Tibial nerve (tissue), 4 donors: ENCODE measurements around the gene DES. TPM values are rescaled to one million over a fixed set of nuclear protein-coding genes. Genes with fewer than 3 reads are reported as not detected.

ENCODE experiments used
- DNase-seq, 2 donors: peaks; one replicate each; pipeline ENCODE4 v3.0.0-alpha.2; 2019; ENCODE audit warnings: low spot score in 2 of 2
- H3K27ac ChIP-seq, 4 donors: fragments of 200-600 bp; sonication (generic) in 3 of 4; one replicate each; pipeline ENCODE4 v1.5.1; 2017 to 2019; ENCODE audit warnings: mild to moderate bottlenecking in 1 of 4
- H3K27me3 ChIP-seq, 2 donors: fragments of 200-600 bp; sonication (generic) in 1 of 2; one replicate each; pipeline versions ENCODE4 v1.5.1 to v1.6.0; 2017 to 2019
- H3K36me3 ChIP-seq, 3 donors: fragments of 200-600 bp; sonication (generic); one replicate each; pipeline ENCODE4 v1.5.1; 2018 to 2019
- H3K4me1 ChIP-seq, 4 donors: fragments of 200-600 bp; sonication (generic) in 3 of 4; one replicate each; pipeline ENCODE4 v1.5.1; 2017 to 2019
- H3K4me3 ChIP-seq, 4 donors: fragments of 200-600 bp; sonication (generic) in 3 of 4; one replicate each; pipeline ENCODE4 v1.5.1; 2017 to 2019; ENCODE audit warnings: mild to moderate bottlenecking in 1 of 4, moderate library complexity in 1 of 4
- H3K9me3 ChIP-seq, 4 donors: fragments of 200-600 bp; sonication (generic) in 3 of 4; one replicate each; pipeline ENCODE4 v1.5.1; 2017 to 2019
- CTCF ChIP-seq, 5 experiments: fragments of 200-600 bp in 3 of 5; fragments of 450-650 bp in 2 of 5; sonication (generic) in 3 of 5; IDR thresholded peaks; one replicate each; pipeline ENCODE4 v1.5.1; 2016 to 2019; ENCODE audit warnings: antibody characterized with exemption in 5 of 5, mild to moderate bottlenecking in 3 of 5, moderate library complexity in 2 of 5
- EP300 ChIP-seq, 2 donors: sonication (generic); formaldehyde crosslinking; IDR thresholded peaks; one replicate each; pipeline ENCODE4 v1.6.1; 2017; ENCODE audit warnings: antibody characterized with exemption in 2 of 2, mild to moderate bottlenecking in 1 of 2
- POLR2A ChIP-seq, 2 donors: fragments of 450-650 bp; IDR thresholded peaks; one replicate each; pipeline ENCODE4 v1.6.1; 2017; ENCODE audit warnings: antibody characterized with exemption in 2 of 2, mild to moderate bottlenecking in 2 of 2, moderate library complexity in 2 of 2
- WGBS, 2 donors: methylation state at CpG; one replicate each; pipeline ENCODE4 v1.1.5; 2018; 5-methylcytosine and 5-hydroxymethylcytosine counted together
- total RNA-seq, 4 donors: library from RNA; depleted of rRNA; stranded (reverse); fragments of >200 nt; gene quantifications; one replicate each; pipeline ENCODE4 v1.1.0, GENCODE V29; 2016

Gene DES
- total RNA-seq, 4 donors from 2014 or later, result 20.7 to 50.4 (median 25.0) TPM

- Histone ChIP-seq H3K4me1 (peaks cover 0 to 28% (median 9%) of the 10 kb centered on the region in 4 donors), H3K36me3 (no peaks in the 10 kb centered on the region), H3K27ac (no peak overlapping the region), H3K27me3 (peaks cover 0 to 83% of the 10 kb centered on the region in 2 donors), H3K9me3 (no peaks in the 10 kb centered on the region), H3K4me3 (no peak overlapping the region)
- 84 to 92% methylated on average over 4 of the region's 4 CpGs for WGBS, 2 donors
- TF ChIP-seq CTCF (IDR thresholded peaks at IDR 0.05) (no peak), EP300 (IDR thresholded peaks at IDR 0.05) (no peak), POLR2A (IDR thresholded peaks at IDR 0.05) (no peak)
- no peak for DNase-seq
These were observed 20.3 kb downstream of the DES start for GRCh38 chr2:219438453-219438852.

- 54 to 73% methylated on average over 4 to 6 of the region's 6 CpGs for WGBS, 2 donors
- Histone ChIP-seq H3K9me3 (no peaks in the 10 kb centered on the region), H3K27ac (no peak overlapping the region), H3K36me3 (no peaks in the 10 kb centered on the region), H3K4me3 (no peak overlapping the region), H3K27me3 (peaks cover 0 to 82% of the 10 kb centered on the region in 2 donors), H3K4me1 (peaks cover 0 to 27% (median 9%) of the 10 kb centered on the region in 4 donors)
- DNase-seq, result no peak
- TF ChIP-seq POLR2A (IDR thresholded peaks at IDR 0.05), result no peak
- no peak for TF ChIP-seq EP300 (IDR thresholded peaks at IDR 0.05)
- TF ChIP-seq CTCF (IDR thresholded peaks at IDR 0.05), result no peak
These were observed 21.3 kb downstream of the DES start for GRCh38 chr2:219439506-219439905.

GRCh38 chr2:219440388-219441256 lies 22.4 kb downstream of the DES start:
- WGBS, 2 donors, result 83% methylated on average over 6 of the region's 6 CpGs
- H3K4me1 ChIP-seq, result peaks cover 0 to 18% (median 5%) of the 10 kb centered on the region in 4 donors

GRCh38 chr2:219441451-219442255 lies 23.5 kb downstream of the DES start:
- Histone ChIP-seq H3K4me1 (peaks cover 0 to 18% (median 5%) of the 10 kb centered on the region in 4 donors), H3K4me3 (peak overlapping the region; percentile 22 to 56 (median 31)), H3K36me3 (no peaks in the 10 kb centered on the region), H3K9me3 (no peaks in the 10 kb centered on the region), H3K27ac (peak overlapping the region in 2 of 4 donors; percentile 28 to 63), H3K27me3 (peaks cover 0 to 82% of the 10 kb centered on the region in 2 donors)
- no peak for DNase-seq
- 1 to 2% methylated on average over 28 to 65 of the region's 78 CpGs for WGBS, 2 donors
- no peak for TF ChIP-seq EP300 (IDR thresholded peaks at IDR 0.05)
- TF ChIP-seq CTCF (IDR thresholded peaks at IDR 0.05), result no peak
- TF ChIP-seq POLR2A (IDR thresholded peaks at IDR 0.05), result no peak

More at GRCh38 chr2:219440388-219441256, 22.4 kb downstream of the DES start:
- TF ChIP-seq EP300 (IDR thresholded peaks at IDR 0.05), result no peak
- TF ChIP-seq POLR2A (IDR thresholded peaks at IDR 0.05), result no peak
- no peak for TF ChIP-seq CTCF (IDR thresholded peaks at IDR 0.05)
- Histone ChIP-seq H3K4me3 (no peak overlapping the region), H3K27ac (no peak overlapping the region), H3K9me3 (no peaks in the 10 kb centered on the region), H3K36me3 (no peaks in the 10 kb centered on the region), H3K27me3 (peaks cover 0 to 82% of the 10 kb centered on the region in 2 donors)
- DNase-seq, result no peak
